ENCODE measurements around the gene SFI1. TPM values are rescaled to one million over a fixed set of nuclear protein-coding genes. Genes with fewer than 3 reads are reported as not detected.

Gene SFI1
- total RNA-seq, 2 experiments from 2014 or later, result 281 to 291 TPM

GRCh38 chr22:31607696-31608095, 111.4 kb downstream of the SFI1 start:
- ATAC-seq (ENCODE audit: poor library complexity) (no peak), DNase-seq (peak in 1 of 14 experiments; percentile 10)
- Histone ChIP-seq H3K27me3 (ENCODE audit: control insufficient read depth in 1 of 2, insufficient read depth in 2 of 2, low read length in 2 of 2) (no peaks in the 10 kb centered on the region), H3K9me3 (ENCODE audit: control insufficient read depth in 1 of 2, insufficient read depth in 1 of 2, low read length in 2 of 2) (no peaks in the 10 kb centered on the region), H3K4me3 (ENCODE audit: low read length) (no peak overlapping the region), H3K4me1 (ENCODE audit: insufficient read depth, low read length) (no peaks in the 10 kb centered on the region), H3K36me3 (ENCODE audit: insufficient read depth, low read length) (peaks cover 79% of the 10 kb centered on the region), H3K27ac (ENCODE audit: low read depth in 1 of 2, low read length in 2 of 2) (no peak overlapping the region)
- Mint-ChIP-seq H3K27me3 (no peaks in the 10 kb centered on the region), H3K36me3 (ENCODE audit: low read depth) (peaks cover 89% of the 10 kb centered on the region), H3K9me3 (no peaks in the 10 kb centered on the region), H3K27ac (no peak overlapping the region), H3K4me1 (ENCODE audit: low read depth) (no peaks in the 10 kb centered on the region), H3K4me3 (no peak overlapping the region)
- no peak for TF ChIP-seq CTCF (IDR thresholded peaks at IDR 0.05)
- POLR2A ChIA-PET, result no interaction called here
- intact Hi-C loops (cut with DNase I, micrococcal nuclease), result no loop called here
- CTCF ChIA-PET, result no interaction called here

GRCh38 chr22:31609716-31610115, 113.4 kb downstream of the SFI1 start:
- Mint-ChIP-seq H3K27me3 (no peaks in the 10 kb centered on the region), H3K27ac (no peak overlapping the region), H3K9me3 (no peaks in the 10 kb centered on the region), H3K4me1 (ENCODE audit: low read depth) (no peaks in the 10 kb centered on the region), H3K36me3 (ENCODE audit: low read depth) (peaks cover 88% of the 10 kb centered on the region), H3K4me3 (no peak overlapping the region)
- no peak overlapping the region for H3K27ac ChIP-seq (ENCODE audit: low read depth in 1 of 2, low read length in 2 of 2)
- peaks cover 3% of the 10 kb centered on the region for H3K4me1 ChIP-seq (ENCODE audit: insufficient read depth, low read length)
- peaks cover 72% of the 10 kb centered on the region for H3K36me3 ChIP-seq (ENCODE audit: insufficient read depth, low read length)
- ATAC-seq (ENCODE audit: poor library complexity), result no peak
- H3K27me3 ChIP-seq (ENCODE audit: control insufficient read depth in 1 of 2, insufficient read depth in 2 of 2, low read length in 2 of 2), result no peaks in the 10 kb centered on the region
- ChIA-PET POLR2A (no interaction called here), CTCF (no interaction called here)
- H3K9me3 ChIP-seq (ENCODE audit: control insufficient read depth in 1 of 2, insufficient read depth in 1 of 2, low read length in 2 of 2), result no peaks in the 10 kb centered on the region
- DNase-seq, result no peak
- intact Hi-C loops (cut with DNase I, micrococcal nuclease), result no loop called here
- H3K4me3 ChIP-seq (ENCODE audit: low read length), result no peak overlapping the region
- TF ChIP-seq CTCF (IDR thresholded peaks at IDR 0.05), result no peak

- peaks cover 66% of the 10 kb centered on the region for H3K36me3 ChIP-seq (ENCODE audit: insufficient read depth, low read length)
- ATAC-seq (ENCODE audit: poor library complexity) (no peak), DNase-seq (no peak)
- ChIA-PET CTCF (no interaction called here), POLR2A (no interaction called here)
- H3K27ac ChIP-seq (ENCODE audit: low read depth in 1 of 2, low read length in 2 of 2), result no peak overlapping the region
- no peaks in the 10 kb centered on the region for H3K27me3 ChIP-seq (ENCODE audit: control insufficient read depth in 1 of 2, insufficient read depth in 2 of 2, low read length in 2 of 2)
- no peaks in the 10 kb centered on the region for H3K9me3 ChIP-seq (ENCODE audit: control insufficient read depth in 1 of 2, insufficient read depth in 1 of 2, low read length in 2 of 2)
- Mint-ChIP-seq H3K4me1 (ENCODE audit: low read depth) (peaks cover 2% of the 10 kb centered on the region), H3K36me3 (ENCODE audit: low read depth) (peaks cover 87% of the 10 kb centered on the region), H3K4me3 (no peak overlapping the region), H3K27ac (no peak overlapping the region), H3K27me3 (no peaks in the 10 kb centered on the region), H3K9me3 (no peaks in the 10 kb centered on the region)
- no peak for TF ChIP-seq CTCF (IDR thresholded peaks at IDR 0.05)
- H3K4me3 ChIP-seq (ENCODE audit: low read length), result no peak overlapping the region
- intact Hi-C loops (cut with DNase I, micrococcal nuclease), result no loop called here
- peaks cover 11% of the 10 kb centered on the region for H3K4me1 ChIP-seq (ENCODE audit: insufficient read depth, low read length)
These were observed 114.3 kb downstream of the SFI1 start for GRCh38 chr22:31610611-31611010.

All from CD4-positive, alpha-beta T cell (primary cell).